ENCODE data around the gene PPP1R1A. TPM values are rescaled to one million over a fixed set of nuclear protein-coding genes. Genes with fewer than 3 reads are reported as not detected.

PPP1R1A gene
- total RNA-seq, 1 donor, result 0.36 TPM

GRCh38 chr12:54593135-54593534 is 4.7 kb upstream of the PPP1R1A start:
- Histone ChIP-seq H3K79me2 (ENCODE audit: insufficient read depth, low read length) (no peaks in the 10 kb centered on the region), H3K4me3 (ENCODE audit: insufficient read depth, low read length) (no peak overlapping the region), H3K4me2 (ENCODE audit: insufficient read depth, low read length) (no peak overlapping the region), H3K27ac (ENCODE audit: low read depth, low read length) (no peak overlapping the region), H2AFZ (ENCODE audit: low read length) (no peak overlapping the region), H3K9me3 (ENCODE audit: low read depth, low read length) (no peaks in the 10 kb centered on the region), H3K27me3 (ENCODE audit: insufficient read depth, low read length) (peaks cover 31% of the 10 kb centered on the region), H3K4me1 (ENCODE audit: insufficient read depth, low read length) (no peaks in the 10 kb centered on the region), H3K36me3 (ENCODE audit: insufficient read depth, low read length) (no peaks in the 10 kb centered on the region), H4K20me1 (ENCODE audit: insufficient read depth, low read length) (no peaks in the 10 kb centered on the region)
- TF ChIP-seq, protein P1, sequence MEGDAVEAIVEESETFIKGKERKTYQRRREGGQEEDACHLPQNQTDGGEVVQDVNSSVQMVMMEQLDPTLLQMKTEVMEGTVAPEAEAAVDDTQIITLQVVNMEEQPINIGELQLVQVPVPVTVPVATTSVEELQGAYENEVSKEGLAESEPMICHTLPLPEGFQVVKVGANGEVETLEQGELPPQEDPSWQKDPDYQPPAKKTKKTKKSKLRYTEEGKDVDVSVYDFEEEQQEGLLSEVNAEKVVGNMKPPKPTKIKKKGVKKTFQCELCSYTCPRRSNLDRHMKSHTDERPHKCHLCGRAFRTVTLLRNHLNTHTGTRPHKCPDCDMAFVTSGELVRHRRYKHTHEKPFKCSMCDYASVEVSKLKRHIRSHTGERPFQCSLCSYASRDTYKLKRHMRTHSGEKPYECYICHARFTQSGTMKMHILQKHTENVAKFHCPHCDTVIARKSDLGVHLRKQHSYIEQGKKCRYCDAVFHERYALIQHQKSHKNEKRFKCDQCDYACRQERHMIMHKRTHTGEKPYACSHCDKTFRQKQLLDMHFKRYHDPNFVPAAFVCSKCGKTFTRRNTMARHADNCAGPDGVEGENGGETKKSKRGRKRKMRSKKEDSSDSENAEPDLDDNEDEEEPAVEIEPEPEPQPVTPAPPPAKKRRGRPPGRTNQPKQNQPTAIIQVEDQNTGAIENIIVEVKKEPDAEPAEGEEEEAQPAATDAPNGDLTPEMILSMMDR (IDR thresholded peaks at IDR 0.05; ENCODE audit: extremely low read depth, low read depth, low read length), result no peak
- no peak for DNase-seq (ENCODE audit: insufficient read length, low spot score, missing footprints)

DNA sequence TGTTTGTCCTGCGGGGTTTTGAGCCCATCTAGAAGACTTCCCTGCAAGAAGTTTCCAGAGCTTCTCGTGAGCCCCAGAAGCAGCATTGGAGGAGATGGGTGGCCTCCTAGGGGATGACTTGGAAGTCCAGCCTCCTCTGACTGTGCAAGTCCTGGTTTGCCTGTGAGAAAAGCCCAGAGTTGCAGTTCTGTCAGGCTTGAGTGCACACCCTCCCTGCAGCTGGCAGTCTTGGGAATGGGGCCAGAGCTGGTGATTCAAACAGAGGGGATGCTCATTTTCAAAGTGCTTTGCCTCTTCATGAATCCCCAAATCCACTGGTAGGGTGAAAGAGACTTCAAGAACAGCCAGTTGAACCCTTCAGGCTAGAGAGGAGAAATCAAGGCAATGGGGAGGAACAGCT is 3.9 kb upstream of the PPP1R1A start:
- TF ChIP-seq, protein P1 (IDR thresholded peaks at IDR 0.05; ENCODE audit: extremely low read depth, low read depth, low read length), result no peak
- Histone ChIP-seq H3K4me1 (ENCODE audit: insufficient read depth, low read length) (no peaks in the 10 kb centered on the region), H3K27me3 (ENCODE audit: insufficient read depth, low read length) (peaks cover 35% of the 10 kb centered on the region), H3K4me3 (ENCODE audit: insufficient read depth, low read length) (no peak overlapping the region), H2AFZ (ENCODE audit: low read length) (no peak overlapping the region), H3K79me2 (ENCODE audit: insufficient read depth, low read length) (no peaks in the 10 kb centered on the region), H4K20me1 (ENCODE audit: insufficient read depth, low read length) (no peaks in the 10 kb centered on the region), H3K9me3 (ENCODE audit: low read depth, low read length) (no peaks in the 10 kb centered on the region), H3K36me3 (ENCODE audit: insufficient read depth, low read length) (no peaks in the 10 kb centered on the region), H3K4me2 (ENCODE audit: insufficient read depth, low read length) (no peak overlapping the region), H3K27ac (ENCODE audit: low read depth, low read length) (no peak overlapping the region)
- DNase-seq (ENCODE audit: insufficient read length, low spot score, missing footprints), result no peak

DNA sequence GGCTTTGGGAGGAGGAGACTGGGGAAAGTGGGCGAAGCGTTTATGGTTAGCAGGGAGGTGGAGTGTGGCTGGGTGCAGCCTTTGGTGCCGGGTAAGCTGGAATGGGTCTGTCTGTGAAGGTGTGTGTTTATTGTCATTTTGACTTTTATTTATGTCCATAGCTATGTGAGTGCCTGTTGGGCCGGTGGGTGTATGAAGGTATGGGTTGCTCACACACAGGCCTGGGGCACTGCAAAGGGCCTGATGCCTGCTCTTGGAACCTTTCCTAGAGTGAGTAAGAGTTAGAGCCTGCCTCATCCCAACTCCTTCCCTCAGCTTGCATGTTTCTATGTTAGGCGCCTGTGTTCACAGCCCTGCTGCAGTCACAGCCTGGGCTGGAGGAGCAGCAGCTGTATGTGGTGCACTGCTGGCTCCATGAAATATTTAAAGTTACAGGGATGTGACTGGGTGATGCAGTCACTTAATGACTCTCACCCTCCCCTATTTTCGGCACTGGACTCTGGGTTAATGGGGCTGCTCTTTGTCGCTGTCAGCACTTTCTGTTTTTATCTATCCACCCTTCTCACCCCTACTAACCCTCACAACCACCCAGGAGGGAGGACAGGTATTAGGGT is 2.6 kb upstream of the PPP1R1A start:
- TF ChIP-seq, protein P1 (IDR thresholded peaks at IDR 0.05; ENCODE audit: extremely low read depth, low read depth, low read length), result no peak
- Histone ChIP-seq H3K4me2 (ENCODE audit: insufficient read depth, low read length) (no peak overlapping the region), H3K4me1 (ENCODE audit: insufficient read depth, low read length) (no peaks in the 10 kb centered on the region), H3K4me3 (ENCODE audit: insufficient read depth, low read length) (no peak overlapping the region), H3K9me3 (ENCODE audit: low read depth, low read length) (no peaks in the 10 kb centered on the region), H3K27ac (ENCODE audit: low read depth, low read length) (no peak overlapping the region), H3K36me3 (ENCODE audit: insufficient read depth, low read length) (no peaks in the 10 kb centered on the region), H2AFZ (ENCODE audit: low read length) (no peak overlapping the region), H4K20me1 (ENCODE audit: insufficient read depth, low read length) (no peaks in the 10 kb centered on the region), H3K27me3 (ENCODE audit: insufficient read depth, low read length) (peaks cover 47% of the 10 kb centered on the region), H3K79me2 (ENCODE audit: insufficient read depth, low read length) (no peaks in the 10 kb centered on the region)
- DNase-seq (ENCODE audit: insufficient read length, low spot score, missing footprints), result no peak

DNA sequence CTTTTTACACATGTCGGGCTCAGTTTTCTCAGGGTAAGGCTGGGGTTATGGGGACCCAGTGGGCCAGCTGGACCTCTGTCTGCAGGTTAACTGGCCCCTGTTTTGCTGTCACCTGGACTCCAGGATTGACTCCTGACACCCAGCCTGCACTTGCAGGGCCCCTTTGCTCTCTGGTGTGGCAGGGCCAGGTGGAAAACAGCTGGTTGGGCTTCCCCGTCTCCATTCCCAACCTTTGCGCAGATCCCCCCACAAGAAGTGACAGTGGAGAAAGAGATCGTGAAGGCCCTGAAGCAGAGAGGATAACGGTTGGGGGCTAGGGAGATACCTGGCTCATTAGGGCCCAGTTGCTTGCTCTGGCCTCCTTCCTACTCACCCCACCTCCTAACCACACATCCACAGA is 1.5 kb upstream of the PPP1R1A start:
- Histone ChIP-seq H3K27ac (ENCODE audit: low read depth, low read length) (no peak overlapping the region), H3K4me3 (ENCODE audit: insufficient read depth, low read length) (no peak overlapping the region), H3K27me3 (ENCODE audit: insufficient read depth, low read length) (peaks cover 53% of the 10 kb centered on the region), H3K36me3 (ENCODE audit: insufficient read depth, low read length) (no peaks in the 10 kb centered on the region), H2AFZ (ENCODE audit: low read length) (no peak overlapping the region), H4K20me1 (ENCODE audit: insufficient read depth, low read length) (no peaks in the 10 kb centered on the region), H3K4me1 (ENCODE audit: insufficient read depth, low read length) (no peaks in the 10 kb centered on the region), H3K9me3 (ENCODE audit: low read depth, low read length) (no peaks in the 10 kb centered on the region), H3K79me2 (ENCODE audit: insufficient read depth, low read length) (no peaks in the 10 kb centered on the region), H3K4me2 (ENCODE audit: insufficient read depth, low read length) (no peak overlapping the region)
- TF ChIP-seq, protein P1 (IDR thresholded peaks at IDR 0.05; ENCODE audit: extremely low read depth, low read depth, low read length), result no peak
- DNase-seq (ENCODE audit: insufficient read length, low spot score, missing footprints), result no peak
